OCI-LY1 (cell line): ENCODE results near the gene PXDN.
"Not testable (repeated sequence)": the region's sequence is repeated elsewhere in the genome, so short reads cannot be mapped to it uniquely, and the experiment has no call there.

Source experiments
- H2AFZ ChIP-seq: fragments of 200-600 bp; sonication (generic), shearing (Covaris generic); 2 replicates; pipeline ENCODE4 v1.6.0; 2014; ENCODE audit warnings: antibody characterized with exemption, mild to moderate bottlenecking, low read length
- H3F3A ChIP-seq: fragments of 200-600 bp; sonication (generic), shearing (Covaris generic); 2 replicates; pipeline ENCODE4 v1.6.0; 2014; ENCODE audit warnings: mild to moderate bottlenecking, antibody characterized with exemption, low read length, moderate library complexity; ENCODE audit not compliant: insufficient read depth
- H3K27ac ChIP-seq: fragments of 200-600 bp; sonication (generic); 2 replicates; pipeline ENCODE4 v1.5.1; 2014; ENCODE audit warnings: low read length, mixed run types, mild to moderate bottlenecking, low read depth; ENCODE audit not compliant: poor library complexity, severe bottlenecking
- H3K27me3 ChIP-seq: fragments of 200-600 bp; sonication (generic); 2 replicates; pipeline ENCODE4 v1.6.0; 2014; ENCODE audit warnings: antibody characterized with exemption, mild to moderate bottlenecking, low read length, moderate library complexity; ENCODE audit not compliant: insufficient read depth
- H3K36me3 ChIP-seq: fragments of 200-600 bp; sonication (generic); 2 replicates; pipeline ENCODE4 v1.6.1; 2014; ENCODE audit warnings: mild to moderate bottlenecking, antibody characterized with exemption, low read length, moderate library complexity, mixed read lengths; ENCODE audit not compliant: insufficient read depth
- H3K4me1 ChIP-seq: fragments of 200-600 bp; sonication (generic); 2 replicates; pipeline ENCODE4 v1.5.1; 2014; ENCODE audit warnings: mild to moderate bottlenecking, low read length, moderate library complexity; ENCODE audit not compliant: insufficient read depth, severe bottlenecking
- H3K4me2 ChIP-seq: fragments of 200-600 bp; sonication (generic), shearing (Covaris generic); 2 replicates; pipeline ENCODE4 v1.6.1; 2014; ENCODE audit warnings: low read length
- H3K4me3 ChIP-seq: fragments of 200-600 bp; sonication (generic); 2 replicates; pipeline ENCODE4 v1.5.1; 2014; ENCODE audit warnings: low read length, low read depth, mild to moderate bottlenecking, mixed read lengths; ENCODE audit not compliant: poor library complexity, severe bottlenecking
- H3K79me2 ChIP-seq: fragments of 200-600 bp; shearing (Covaris generic); 2 replicates; pipeline ENCODE4 v1.6.1; 2016; ENCODE audit warnings: mixed run types, low read length, mixed read lengths; ENCODE audit not compliant: insufficient read depth
- H3K9ac ChIP-seq: fragments of 200-600 bp; sonication (generic), shearing (Covaris generic); 2 replicates; pipeline ENCODE4 v1.6.1; 2014; ENCODE audit warnings: mild to moderate bottlenecking, low read length, mixed read lengths
- H3K9me2 ChIP-seq: fragments of 200-600 bp; sonication (generic), shearing (Covaris generic); 2 replicates; pipeline ENCODE4 v1.6.1; 2014; ENCODE audit warnings: low read depth, mild to moderate bottlenecking, low read length, mixed read lengths
- H3K9me3 ChIP-seq: fragments of 200-600 bp; shearing (Covaris generic); 2 replicates; pipeline ENCODE4 v1.6.1; 2014; ENCODE audit warnings: low read length, mixed read lengths
- H4K20me1 ChIP-seq: fragments of 200-600 bp; sonication (generic), shearing (Covaris generic); 2 replicates; pipeline ENCODE4 v1.6.0; 2016; ENCODE audit warnings: mild to moderate bottlenecking, low read length; ENCODE audit not compliant: insufficient read depth
- CTCF ChIP-seq: fragments of 200-600 bp; sonication (generic), shearing (Covaris generic); IDR thresholded peaks from 2 replicates; pipeline ENCODE4 v1.5.1; 2017; ENCODE audit warnings: mild to moderate bottlenecking, antibody characterized with exemption, low read length, moderate library complexity, mixed read lengths
- EZH2 ChIP-seq: fragments of 200-600 bp; sonication (generic), shearing (Covaris generic); IDR thresholded peaks from 2 replicates; pipeline ENCODE4 v1.8.0; 2017; ENCODE audit warnings: borderline replicate concordance, mixed run types, mild to moderate bottlenecking, antibody characterized with exemption, low read length, moderate library complexity, mixed read lengths

The PXDN gene

GRCh38 chr2:1727101-1727771, 17.1 kb downstream of the PXDN start:
- Histone ChIP-seq H3K9me2 (no peaks in the 10 kb centered on the region), H3F3A (no peaks in the 10 kb centered on the region), H4K20me1 (no peaks in the 10 kb centered on the region), H2AFZ (no peak overlapping the region), H3K27me3 (no peaks in the 10 kb centered on the region; the same call in 1 of the 2 replicates), H3K36me3 (no peaks in the 10 kb centered on the region), H3K9ac (no peak overlapping the region), H3K4me2 (no peak overlapping the region), H3K4me3 (no peak overlapping the region), H3K9me3 (no peaks in the 10 kb centered on the region), H3K79me2 (no peaks in the 10 kb centered on the region), H3K27ac (no peak overlapping the region), H3K4me1 (no peaks in the 10 kb centered on the region)
- TF ChIP-seq EZH2 (no peak), CTCF (no peak)

- no peaks in the 10 kb centered on the region; the same call in 1 of the 2 replicates for H3K27me3 ChIP-seq
- no peak for TF ChIP-seq EZH2
- no peak for TF ChIP-seq CTCF
- no peaks in the 10 kb centered on the region for H3K36me3 ChIP-seq
- H4K20me1 ChIP-seq, result no peaks in the 10 kb centered on the region
- H3K27ac ChIP-seq, result no peak overlapping the region
- H3K79me2 ChIP-seq, result no peaks in the 10 kb centered on the region
- H3K9ac ChIP-seq, result no peak overlapping the region
- H3K4me1 ChIP-seq, result no peaks in the 10 kb centered on the region
- H3K4me3 ChIP-seq, result no peak overlapping the region
- no peak overlapping the region for H2AFZ ChIP-seq
- no peaks in the 10 kb centered on the region for H3K9me3 ChIP-seq
- no peak overlapping the region for H3K4me2 ChIP-seq
- no peaks in the 10 kb centered on the region for H3K9me2 ChIP-seq
- no peaks in the 10 kb centered on the region for H3F3A ChIP-seq
These were observed 17.8 kb downstream of the PXDN start for GRCh38 chr2:1726558-1726957.

GRCh38 chr2:1724351-1724750, 20.0 kb downstream of the PXDN start:
- not testable (repeated sequence) for H3K9ac ChIP-seq, H3K36me3 ChIP-seq, H3F3A ChIP-seq, H3K4me2 ChIP-seq, H3K79me2 ChIP-seq, H3K4me1 ChIP-seq, H3K27me3 ChIP-seq, H3K4me3 ChIP-seq, H3K9me3 ChIP-seq, H4K20me1 ChIP-seq, H2AFZ ChIP-seq, H3K9me2 ChIP-seq, H3K27ac ChIP-seq

GRCh38 chr2:1723397-1724042, 20.8 kb downstream of the PXDN start:
- TF ChIP-seq CTCF, result no peak
- TF ChIP-seq EZH2, result no peak
- H3K4me2 ChIP-seq, result no peak overlapping the region
- H3K79me2 ChIP-seq, result no peaks in the 10 kb centered on the region
- H3K36me3 ChIP-seq, result no peaks in the 10 kb centered on the region
- H3K27ac ChIP-seq, result no peak overlapping the region
- no peak overlapping the region for H3K4me3 ChIP-seq
- no peaks in the 10 kb centered on the region for H3K9me3 ChIP-seq
- no peaks in the 10 kb centered on the region for H3K4me1 ChIP-seq
- no peaks in the 10 kb centered on the region for H3K27me3 ChIP-seq
- H4K20me1 ChIP-seq, result no peaks in the 10 kb centered on the region
- no peak overlapping the region for H2AFZ ChIP-seq
- no peaks in the 10 kb centered on the region for H3K9me2 ChIP-seq
- no peaks in the 10 kb centered on the region for H3F3A ChIP-seq
- no peak overlapping the region for H3K9ac ChIP-seq
